NK-92 (cell line): Measurements from ENCODE around the gene MARS1.
A peak's percentile ranks its signal among the peaks of the same experiment; 100 is the strongest.

Experiments
- DNase-seq: peaks from one replicate; lab custom pipeline; 2025; ENCODE audit not compliant: unreplicated experiment; lab: John Stamatoyannopoulos, UW

The MARS1 gene

GRCh38 chr12:57456737-57457490 is 31.0 kb upstream of the MARS1 start:
- no peak for DNase-seq

GRCh38 chr12:57458665-57459054 is 29.2 kb upstream of the MARS1 start:
- no peak for DNase-seq

- peak; percentile 62 for DNase-seq
Measured at GRCh38 chr12:57459055-57459749, 28.7 kb upstream of the MARS1 start.

- DNase-seq, result no peak
Measured at GRCh38 chr12:57459750-57460467, 28.0 kb upstream of the MARS1 start, which contains the start of gene GLI1. Gene GLI1 (plus strand): TSS chr12:57459785. CDS start chr12:57463692, 3,907 bp downstream.

- DNase-seq, result no peak
Measured at GRCh38 chr12:57460468-57460784, 27.4 kb upstream of the MARS1 start.

GRCh38 chr12:57460841-57461275 is 27.0 kb upstream of the MARS1 start:
- no peak for DNase-seq

GRCh38 chr12:57461276-57461916 is 26.5 kb upstream of the MARS1 start:
- no peak for DNase-seq

GRCh38 chr12:57461917-57462250 is 26.0 kb upstream of the MARS1 start:
- DNase-seq, result no peak

- peak; percentile 12 for DNase-seq
Measured at GRCh38 chr12:57462251-57462911, 25.5 kb upstream of the MARS1 start.

GRCh38 chr12:57462912-57463253 is 25.0 kb upstream of the MARS1 start:
- DNase-seq, result no peak

GRCh38 chr12:57464569-57464968 is 23.3 kb upstream of the MARS1 start:
- no peak for DNase-seq

- DNase-seq, result no peak
Measured at GRCh38 chr12:57465030-57465746, 22.7 kb upstream of the MARS1 start.

GRCh38 chr12:57465747-57466505 is 21.9 kb upstream of the MARS1 start:
- DNase-seq, result no peak

GRCh38 chr12:57467212-57467874 is 20.5 kb upstream of the MARS1 start:
- no peak for DNase-seq

- DNase-seq, result no peak
Measured at GRCh38 chr12:57467915-57468314, 20.0 kb upstream of the MARS1 start.

- DNase-seq, result no peak
Measured at GRCh38 chr12:57469296-57470164, 18.3 kb upstream of the MARS1 start.

GRCh38 chr12:57470286-57470969 is 17.4 kb upstream of the MARS1 start:
- DNase-seq, result no peak
